ENCODE data around the gene POLR2C. TPM values are rescaled to one million over a fixed set of nuclear protein-coding genes. Genes with fewer than 3 reads are reported as not detected.

The POLR2C gene
- total and polyA plus RNA-seq, 10 of the 15 experiments (the other 5 are each of a cell fraction or from before 2014, with no cell fraction given) = 26.9 to 93.0 (median 57.8) TPM

- no peak overlapping the region for H2AFZ ChIP-seq (ENCODE audit: control insufficient read depth, low read depth, low read length)
- in situ Hi-C loops (cut with MboI) (loop anchor here (5.0 kb wide), 2 partner anchors 98 to 213 kb away; no protein-coding TSS in a partner anchor), intact Hi-C loops (cut with micrococcal nuclease; ENCODE audit: unreplicated experiment) (loop anchor here (5.0 kb wide), 1 partner anchor 53 kb away; the partner anchor contains the start of gene POLR2C)
- no peak overlapping the region for H3K27ac ChIP-seq (ENCODE audit: control insufficient read depth, insufficient read depth)
- ChIA-PET SMC1A (ENCODE audit: uncharacterized antibody, unreplicated experiment) (interaction anchor here (0.6 to 1.3 kb wide), 3 partner anchors 28 to 95 kb away, joined by 3 to 6 read pairs (median 3); no protein-coding TSS in a partner anchor), POLR2A (no interaction called here), RAD21 (ENCODE audit: unreplicated experiment) (interaction anchor here (1.2 kb wide), 1 partner anchor 95 kb away, joined by 3 read pairs; no protein-coding TSS in a partner anchor), CTCF (interaction anchor here (0.9 to 1.6 kb wide), 4 partner anchors 8 to 96 kb away, joined by 3 to 8 read pairs (median 4); no protein-coding TSS in a partner anchor)
- H3K27me3 ChIP-seq (replicated peaks in 1 of 2; ENCODE audit: control insufficient read depth in 2 of 2, insufficient read depth in 2 of 2, low read length in 1 of 2) = no peaks in the 10 kb centered on the region
- peaks cover 3% of the 10 kb centered on the region; the same call in 1 of the 2 replicates for H3K4me1 ChIP-seq (ENCODE audit: control insufficient read depth, insufficient read depth, low read length)
- WGBS (ENCODE audit: insufficient coverage, insufficient replicate concordance, low lambda C conversion rate, missing lambda C conversion rate) = 78% methylated on average over 21 of the region's 23 CpGs
- no peak for TF ChIP-seq BHLHE40 (IDR thresholded peaks at IDR 0.05; ENCODE audit: borderline replicate concordance in 1 of 2, low read depth in 2 of 2, low read length in 1 of 2)
- TF ChIP-seq YY1 (IDR thresholded peaks at IDR 0.05; ENCODE audit: low read depth, low read length) = no peak
- TF ChIP-seq PML (IDR thresholded peaks at IDR 0.05; ENCODE audit: low read length) = no peak
- no peak for TF ChIP-seq ZNF24 (IDR thresholded peaks at IDR 0.05)
- no peak for TF ChIP-seq JUNB (IDR thresholded peaks at IDR 0.05)
- TF ChIP-seq NR2F1 (conservative IDR thresholded peaks at IDR 0.05) = no peak
- no peak for TF ChIP-seq LARP7 (IDR thresholded peaks at IDR 0.05)
- TF ChIP-seq EED (IDR thresholded peaks at IDR 0.05; ENCODE audit: low read depth) = no peak
- TF ChIP-seq KAT2A (conservative IDR thresholded peaks at IDR 0.05; ENCODE audit: control insufficient read depth, low read depth, low read length) = no peak
- no peak for TF ChIP-seq GABPA (IDR thresholded peaks at IDR 0.05; ENCODE audit: low read depth)
- no peak for TF ChIP-seq BCL11A (IDR thresholded peaks at IDR 0.05; ENCODE audit: low read depth, low read length)
- no peak for TF ChIP-seq NFIC (IDR thresholded peaks at IDR 0.05; ENCODE audit: low read depth, low read length)
- no peak for TF ChIP-seq NKRF (conservative IDR thresholded peaks at IDR 0.05)
- no peak for TF ChIP-seq MXI1 (IDR thresholded peaks at IDR 0.05; ENCODE audit: low read depth, low read length)
- TF ChIP-seq IRF5 (IDR thresholded peaks at IDR 0.05; ENCODE audit: borderline replicate concordance) = no peak
- no peak for TF ChIP-seq HCFC1 (IDR thresholded peaks at IDR 0.05; ENCODE audit: low read length)
- TF ChIP-seq RAD21 (IDR thresholded peaks at IDR 0.05; ENCODE audit: insufficient read depth, low read depth, low read length) = no peak
- no peak for FAIRE-seq
- H3K79me2 ChIP-seq (ENCODE audit: control insufficient read depth, insufficient read depth, low read length) = no peaks in the 10 kb centered on the region
- no peak for ATAC-seq
- H4K20me1 ChIP-seq (ENCODE audit: control insufficient read depth, insufficient read depth) = no peaks in the 10 kb centered on the region; the same call in 1 of the 2 replicates
- H3K9me3 ChIP-seq (replicated peaks; ENCODE audit: control insufficient read depth, insufficient read depth, low read length) = no peaks in the 10 kb centered on the region
- H3K4me3 ChIP-seq = no peak overlapping the region
- peaks cover 0 to 3% of the 10 kb centered on the region in 2 experiments; a peak in 2 of 4 replicates for H3K36me3 ChIP-seq (ENCODE audit: control insufficient read depth in 2 of 2, insufficient read depth in 2 of 2, low read length in 1 of 2)
- DNase-seq (ENCODE audit: low read depth, low spot score) = no peak
- H3K4me2 ChIP-seq (ENCODE audit: control insufficient read depth, insufficient read depth) = no peak overlapping the region
- no peak overlapping the region for H3K9ac ChIP-seq (ENCODE audit: control insufficient read depth, insufficient read depth, low read length)
- no TSS peak for BruUV-seq (replicated peaks)
Measured at GRCh38 chr16:57514791-57515600, 52.5 kb downstream of the POLR2C start.
